HEK293 (cell line): ENCODE measurements around the gene NCKAP5.
A peak's percentile ranks its signal among the peaks of the same experiment; 100 is the strongest.

ENCODE experiments used
- CTCF ChIA-PET: fragments of 350-600 bp; formaldehyde crosslinking; extraction: SDS; loops from one replicate; lab custom pipeline; 2021; ENCODE audit warnings: antibody characterized with exemption; lab: Yijun Ruan, JAX
- POLR2A ChIA-PET: fragments of 300-600 bp; formaldehyde crosslinking; extraction: SDS; loops from one replicate; lab custom pipeline; 2020; ENCODE audit warnings: antibody characterized with exemption, inconsistent platforms; lab: Yijun Ruan, JAX
- H3K27ac ChIP-seq: fragments of 200-500 bp; sonication (Bioruptor generic); 2 replicates; pipeline ENCODE4 v1.5.1; 2014; ENCODE audit warnings: low read depth, low read length, control low read depth, inconsistent platforms; ENCODE audit errors: extremely low read depth
- H3K36me3 ChIP-seq, 2 experiments: fragments of 200-500 bp in 1 of 2; sonication (Bioruptor generic) in 1 of 2; 1 replicate in 1 of 2; 2 replicates in 1 of 2; pipeline ENCODE4 v1.5.1; 2014 to 2017; ENCODE audit warnings: inconsistent platforms in 2 of 2, low read length in 2 of 2; ENCODE audit not compliant: control insufficient read depth in 2 of 2, insufficient read depth in 1 of 2
- H3K4me1 ChIP-seq: fragments of 200-500 bp; sonication (Bioruptor generic); 2 replicates; pipeline ENCODE4 v1.5.1; 2014; ENCODE audit warnings: mild to moderate bottlenecking, low read length, inconsistent platforms; ENCODE audit not compliant: control insufficient read depth, insufficient read depth
- H3K4me3 ChIP-seq: 2 replicates; pipeline ENCODE4 v1.5.1; 2011; ENCODE audit warnings: low read depth, mild to moderate bottlenecking, control low read depth, low read length, moderate library complexity
- H3K9me3 ChIP-seq: fragments of 200-500 bp; sonication (Bioruptor generic); 2 replicates; pipeline ENCODE4 v1.5.1; 2014; ENCODE audit warnings: low read depth, low read length, inconsistent platforms; ENCODE audit not compliant: control insufficient read depth, insufficient read depth
- KLF16 ChIP-seq: fragments of 450-650 bp; formaldehyde crosslinking; IDR thresholded peaks from 2 replicates; pipeline ENCODE4 v1.5.1; 2017; ENCODE audit warnings: missing biosample characterization, missing genetic modification characterization
- ZBTB48 ChIP-seq: fragments of 450-650 bp; formaldehyde crosslinking; IDR thresholded peaks from 2 replicates; pipeline ENCODE4 v1.5.1; 2016; ENCODE audit warnings: missing biosample characterization, missing genetic modification characterization
- ZNF221 ChIP-seq: fragments of 450-650 bp; formaldehyde crosslinking; IDR thresholded peaks from 2 replicates; pipeline ENCODE4 v1.5.1; 2017; ENCODE audit warnings: missing biosample characterization, missing genetic modification characterization, borderline replicate concordance
- ZNF239 ChIP-seq: fragments of 450-650 bp; formaldehyde crosslinking; IDR thresholded peaks from 2 replicates; pipeline ENCODE4 v1.5.1; 2016; ENCODE audit warnings: missing biosample characterization, missing genetic modification characterization
- ZNF266 ChIP-seq: fragments of 450-650 bp; formaldehyde crosslinking; IDR thresholded peaks from 2 replicates; pipeline ENCODE4 v1.5.1; 2016; ENCODE audit warnings: missing biosample characterization, missing genetic modification characterization, low read depth
- ZNF311 ChIP-seq: fragments of 450-650 bp; formaldehyde crosslinking; IDR thresholded peaks from 2 replicates; pipeline ENCODE4 v1.5.1; 2017; ENCODE audit warnings: missing biosample characterization, missing genetic modification characterization, borderline replicate concordance
- ZNF324 ChIP-seq: fragments of 450-650 bp; formaldehyde crosslinking; IDR thresholded peaks from 2 replicates; pipeline ENCODE4 v1.5.1; 2016; ENCODE audit warnings: missing biosample characterization, missing genetic modification characterization
- ZNF335 ChIP-seq: fragments of 450-650 bp; formaldehyde crosslinking; conservative IDR thresholded peaks from 2 replicates; pipeline ENCODE4 v1.5.1; 2016; ENCODE audit warnings: missing biosample characterization, missing genetic modification characterization
- ZNF404 ChIP-seq: fragments of 450-650 bp; formaldehyde crosslinking; IDR thresholded peaks from 2 replicates; pipeline ENCODE4 v1.5.1; 2017; ENCODE audit warnings: missing biosample characterization, missing genetic modification characterization
- ZNF561 ChIP-seq: fragments of 450-650 bp; IDR thresholded peaks from 2 replicates; pipeline ENCODE4 v1.5.1; 2018; ENCODE audit warnings: missing biosample characterization, missing genetic modification characterization, borderline replicate concordance
- ZNF660 ChIP-seq: fragments of 450-650 bp; IDR thresholded peaks from 2 replicates; pipeline ENCODE4 v1.5.1; 2018; ENCODE audit warnings: missing biosample characterization, mild to moderate bottlenecking, missing genetic modification characterization
- TF ChIP-seq, protein P1 (sequence below): fragments of 450-650 bp; formaldehyde crosslinking; IDR thresholded peaks from 2 replicates; pipeline ENCODE4 v1.5.1; 2016; ENCODE audit warnings: missing biosample characterization, missing genetic modification characterization

The NCKAP5 gene

DNA sequence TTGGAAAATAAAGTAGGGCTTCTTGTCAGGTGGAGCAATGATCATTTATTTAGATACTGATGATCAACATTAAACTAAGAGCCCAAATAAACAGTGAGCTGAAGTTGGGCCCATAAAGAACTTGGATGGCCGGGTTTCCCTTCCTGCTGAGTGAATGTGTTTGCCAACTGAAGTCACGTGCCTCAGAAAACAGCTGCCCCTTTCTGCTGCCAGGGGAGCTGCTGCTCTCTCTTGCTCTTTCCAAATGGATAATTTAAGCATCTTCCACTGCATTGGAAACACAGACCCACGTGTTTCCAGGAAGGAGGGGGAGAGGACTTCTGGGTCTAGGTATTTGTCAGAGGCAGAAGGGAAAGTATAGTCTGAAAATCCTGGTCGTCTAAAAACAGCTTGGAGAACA, 22.9 kb upstream of the NCKAP5 start:
- CTCF ChIA-PET: no interaction called here
- POLR2A ChIA-PET: no interaction called here
- TF ChIP-seq ZNF221 (tag by site-specific recombination) (no peak), ZNF266 (tag by site-specific recombination) (no peak), ZNF239 (tag by site-specific recombination) (no peak), KLF16 (tag by site-specific recombination) (no peak), ZNF561 (tag by site-specific recombination) (peak; percentile 76)
- Histone ChIP-seq H3K4me3 (no peak overlapping the region), H3K27ac (no peak overlapping the region), H3K36me3 (no peaks in the 10 kb centered on the region), H3K9me3 (no peaks in the 10 kb centered on the region), H3K4me1 (no peaks in the 10 kb centered on the region)

DNA sequence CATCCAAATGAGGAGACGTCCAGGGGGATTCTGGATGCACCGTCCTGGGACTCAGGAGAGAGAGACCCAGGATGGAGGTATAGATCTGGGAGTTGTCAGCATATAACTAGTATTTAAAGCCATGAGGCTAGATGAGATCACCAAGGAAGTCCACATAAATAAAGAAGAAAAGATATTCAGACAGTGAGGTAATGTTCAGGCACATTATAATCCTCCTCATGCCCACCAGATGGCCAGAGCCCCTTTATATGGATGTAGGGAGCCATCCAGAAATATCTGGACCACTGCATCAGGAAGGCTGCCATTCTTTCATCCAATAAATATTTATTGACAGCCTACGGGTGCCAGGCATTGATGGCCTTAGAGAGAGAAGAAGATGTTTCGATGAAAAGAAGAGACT, 21.2 kb upstream of the NCKAP5 start:
- no peak overlapping the region for H3K27ac ChIP-seq
- POLR2A ChIA-PET: no interaction called here

DNA sequence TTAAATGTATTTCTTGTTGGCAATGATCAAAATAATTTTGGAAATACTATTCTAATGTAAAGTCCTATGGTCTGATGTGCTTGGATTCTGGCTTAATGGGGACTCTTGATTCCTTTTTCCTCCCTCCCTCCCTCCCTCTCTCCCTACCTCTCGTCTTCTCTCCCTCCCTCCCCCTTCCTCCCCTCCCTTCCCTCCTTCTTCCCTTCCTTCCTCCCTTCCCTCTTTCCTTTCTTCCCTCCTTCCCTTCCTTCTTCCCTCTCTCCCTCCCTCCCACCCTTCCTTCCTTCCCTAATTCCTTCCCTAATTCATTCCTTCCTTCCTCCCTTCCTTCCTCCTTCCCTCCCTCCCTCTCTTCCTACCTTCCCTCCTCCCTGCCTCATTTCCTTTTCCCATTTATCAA, 19.9 kb upstream of the NCKAP5 start:
- POLR2A ChIA-PET: no interaction called here
- CTCF ChIA-PET: no interaction called here
- Histone ChIP-seq H3K9me3 (no peaks in the 10 kb centered on the region), H3K4me1 (no peaks in the 10 kb centered on the region), H3K4me3 (no peak overlapping the region), H3K27ac (no peak overlapping the region), H3K36me3 (no peaks in the 10 kb centered on the region)
- no peak for TF ChIP-seq ZNF660 (tag by site-specific recombination)
- TF ChIP-seq, protein P1, sequence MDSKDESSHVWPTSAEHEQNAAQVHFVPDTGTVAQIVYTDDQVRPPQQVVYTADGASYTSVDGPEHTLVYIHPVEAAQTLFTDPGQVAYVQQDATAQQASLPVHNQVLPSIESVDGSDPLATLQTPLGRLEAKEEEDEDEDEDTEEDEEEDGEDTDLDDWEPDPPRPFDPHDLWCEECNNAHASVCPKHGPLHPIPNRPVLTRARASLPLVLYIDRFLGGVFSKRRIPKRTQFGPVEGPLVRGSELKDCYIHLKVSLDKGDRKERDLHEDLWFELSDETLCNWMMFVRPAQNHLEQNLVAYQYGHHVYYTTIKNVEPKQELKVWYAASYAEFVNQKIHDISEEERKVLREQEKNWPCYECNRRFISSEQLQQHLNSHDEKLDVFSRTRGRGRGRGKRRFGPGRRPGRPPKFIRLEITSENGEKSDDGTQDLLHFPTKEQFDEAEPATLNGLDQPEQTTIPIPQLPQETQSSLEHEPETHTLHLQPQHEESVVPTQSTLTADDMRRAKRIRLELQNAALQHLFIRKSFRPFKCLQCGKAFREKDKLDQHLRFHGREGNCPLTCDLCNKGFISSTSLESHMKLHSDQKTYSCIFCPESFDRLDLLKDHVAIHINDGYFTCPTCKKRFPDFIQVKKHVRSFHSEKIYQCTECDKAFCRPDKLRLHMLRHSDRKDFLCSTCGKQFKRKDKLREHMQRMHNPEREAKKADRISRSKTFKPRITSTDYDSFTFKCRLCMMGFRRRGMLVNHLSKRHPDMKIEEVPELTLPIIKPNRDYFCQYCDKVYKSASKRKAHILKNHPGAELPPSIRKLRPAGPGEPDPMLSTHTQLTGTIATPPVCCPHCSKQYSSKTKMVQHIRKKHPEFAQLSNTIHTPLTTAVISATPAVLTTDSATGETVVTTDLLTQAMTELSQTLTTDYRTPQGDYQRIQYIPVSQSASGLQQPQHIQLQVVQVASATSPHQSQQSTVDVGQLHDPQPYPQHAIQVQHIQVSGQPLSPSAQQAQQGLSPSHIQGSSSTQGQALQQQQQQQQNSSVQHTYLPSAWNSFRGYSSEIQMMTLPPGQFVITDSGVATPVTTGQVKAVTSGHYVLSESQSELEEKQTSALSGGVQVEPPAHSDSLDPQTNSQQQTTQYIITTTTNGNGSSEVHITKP (tag by site-specific recombination): no peak

More for the DNA sequence above, 21.2 kb upstream of the NCKAP5 start:
- Histone ChIP-seq H3K4me1 (no peaks in the 10 kb centered on the region), H3K4me3 (no peak overlapping the region), H3K36me3 (no peaks in the 10 kb centered on the region), H3K9me3 (no peaks in the 10 kb centered on the region)
- CTCF ChIA-PET: no interaction called here
- TF ChIP-seq ZBTB48 (tag by site-specific recombination): no peak

DNA sequence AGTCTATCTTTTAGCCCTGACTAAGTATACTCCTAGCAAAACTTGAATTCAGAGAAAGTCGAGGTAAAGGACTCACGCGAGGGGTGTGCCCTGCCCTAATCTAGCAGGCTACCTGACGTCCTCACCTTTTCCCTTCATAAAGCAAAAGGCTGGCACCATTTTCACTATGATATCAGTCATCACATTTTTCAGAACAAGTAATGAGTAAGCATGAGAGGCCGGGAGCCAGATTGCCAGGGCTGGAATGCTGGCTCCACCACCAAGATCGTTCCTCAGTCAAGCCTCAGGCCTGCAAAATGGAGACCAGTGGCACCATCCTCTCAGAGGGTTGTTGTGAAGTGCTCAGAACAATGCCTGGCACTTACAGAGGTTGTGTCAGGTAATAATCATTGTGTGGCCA, 18.7 kb upstream of the NCKAP5 start:
- no peak overlapping the region for H3K4me3 ChIP-seq
- no peaks in the 10 kb centered on the region for H3K36me3 ChIP-seq
- POLR2A ChIA-PET: no interaction called here
- H3K27ac ChIP-seq: no peak overlapping the region
- CTCF ChIA-PET: no interaction called here
- no peak for TF ChIP-seq ZNF311 (tag by site-specific recombination)
- TF ChIP-seq ZNF404 (tag by site-specific recombination): no peak
- no peak for TF ChIP-seq ZNF324 (tag by site-specific recombination)
- no peak for TF ChIP-seq ZNF335 (tag by site-specific recombination)
- H3K9me3 ChIP-seq: no peaks in the 10 kb centered on the region
- no peaks in the 10 kb centered on the region for H3K4me1 ChIP-seq
